ENCODE data around the gene AMMECR1.

The AMMECR1 gene

DNA sequence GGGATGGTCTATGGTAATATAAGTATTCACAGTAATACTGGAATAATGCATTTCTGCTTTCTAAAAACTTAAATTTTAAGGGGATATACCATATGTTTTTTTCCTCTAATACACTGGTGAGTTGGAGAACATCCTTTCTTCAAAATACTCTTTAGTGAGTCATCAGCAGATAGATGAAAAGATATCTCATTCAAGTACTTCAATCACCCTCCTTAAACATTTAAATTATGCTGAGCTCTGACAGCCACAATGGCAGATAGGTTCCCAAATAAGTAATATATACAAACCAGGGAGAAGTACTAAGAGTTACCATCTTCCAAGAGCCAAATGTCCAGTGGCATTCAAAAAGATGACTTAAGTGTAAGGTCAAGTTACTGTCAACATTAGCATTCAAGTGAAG, 52.2 kb downstream of the AMMECR1 start:
- H3K27me3 ChIP-seq (ENCODE audit: insufficient read depth, low read length), result no peaks in the 10 kb centered on the region
- no peak overlapping the region for H3K4me3 ChIP-seq (ENCODE audit: low read depth, low read length, poor library complexity, severe bottlenecking)
- no peaks in the 10 kb centered on the region for H3K79me2 ChIP-seq (ENCODE audit: insufficient read depth, low read length)
- H3K4me2 ChIP-seq (ENCODE audit: low read length), result no peak overlapping the region
- H3K4me1 ChIP-seq (ENCODE audit: insufficient read depth, low read length, severe bottlenecking), result peaks cover 6% of the 10 kb centered on the region
- H3K9me2 ChIP-seq (ENCODE audit: low read depth, low read length), result no peaks in the 10 kb centered on the region
- no peaks in the 10 kb centered on the region for H3F3A ChIP-seq (ENCODE audit: insufficient read depth, low read length)
- no peak overlapping the region for H2AFZ ChIP-seq (ENCODE audit: low read length)
- no peak overlapping the region for H3K9ac ChIP-seq (ENCODE audit: low read length)
- no peaks in the 10 kb centered on the region for H3K9me3 ChIP-seq (ENCODE audit: low read length)
- H4K20me1 ChIP-seq (ENCODE audit: insufficient read depth, low read length), result no peaks in the 10 kb centered on the region
- H3K27ac ChIP-seq (ENCODE audit: low read depth, low read length, poor library complexity, severe bottlenecking), result no peak overlapping the region
- TF ChIP-seq CTCF (IDR thresholded peaks at IDR 0.05; ENCODE audit: low read length) (no peak), EZH2 (IDR thresholded peaks at IDR 0.05; ENCODE audit: borderline replicate concordance, low read length) (no peak)
- H3K36me3 ChIP-seq (ENCODE audit: insufficient read depth, low read length), result no peaks in the 10 kb centered on the region

- Histone ChIP-seq H3K4me2 (ENCODE audit: low read length) (no peak overlapping the region), H4K20me1 (ENCODE audit: insufficient read depth, low read length) (no peaks in the 10 kb centered on the region), H3K9me2 (ENCODE audit: low read depth, low read length) (no peaks in the 10 kb centered on the region), H3K9me3 (ENCODE audit: low read length) (no peaks in the 10 kb centered on the region), H3K4me1 (ENCODE audit: insufficient read depth, low read length, severe bottlenecking) (no peaks in the 10 kb centered on the region), H3K9ac (ENCODE audit: low read length) (no peak overlapping the region), H3K27ac (ENCODE audit: low read depth, low read length, poor library complexity, severe bottlenecking) (no peak overlapping the region), H3K36me3 (ENCODE audit: insufficient read depth, low read length) (no peaks in the 10 kb centered on the region), H3K4me3 (ENCODE audit: low read depth, low read length, poor library complexity, severe bottlenecking) (no peak overlapping the region), H2AFZ (ENCODE audit: low read length) (no peak overlapping the region), H3F3A (ENCODE audit: insufficient read depth, low read length) (no peaks in the 10 kb centered on the region), H3K79me2 (ENCODE audit: insufficient read depth, low read length) (no peaks in the 10 kb centered on the region), H3K27me3 (ENCODE audit: insufficient read depth, low read length) (no peaks in the 10 kb centered on the region)
- TF ChIP-seq EZH2 (IDR thresholded peaks at IDR 0.05; ENCODE audit: borderline replicate concordance, low read length), result no peak
- TF ChIP-seq CTCF (IDR thresholded peaks at IDR 0.05; ENCODE audit: low read length), result no peak
Observed at GRCh38 chrX:110259117-110259516, 58.8 kb downstream of the AMMECR1 start.

- Histone ChIP-seq H3K4me1 (ENCODE audit: insufficient read depth, low read length, severe bottlenecking) (no peaks in the 10 kb centered on the region), H3K36me3 (ENCODE audit: insufficient read depth, low read length) (no peaks in the 10 kb centered on the region), H3K4me2 (ENCODE audit: low read length) (no peak overlapping the region), H3F3A (ENCODE audit: insufficient read depth, low read length) (no peaks in the 10 kb centered on the region), H2AFZ (ENCODE audit: low read length) (no peak overlapping the region), H3K27ac (ENCODE audit: low read depth, low read length, poor library complexity, severe bottlenecking) (no peak overlapping the region), H3K4me3 (ENCODE audit: low read depth, low read length, poor library complexity, severe bottlenecking) (no peak overlapping the region), H4K20me1 (ENCODE audit: insufficient read depth, low read length) (no peaks in the 10 kb centered on the region), H3K9me2 (ENCODE audit: low read depth, low read length) (no peaks in the 10 kb centered on the region), H3K9ac (ENCODE audit: low read length) (no peak overlapping the region), H3K9me3 (ENCODE audit: low read length) (no peaks in the 10 kb centered on the region), H3K79me2 (ENCODE audit: insufficient read depth, low read length) (no peaks in the 10 kb centered on the region), H3K27me3 (ENCODE audit: insufficient read depth, low read length) (no peaks in the 10 kb centered on the region)
- TF ChIP-seq EZH2 (IDR thresholded peaks at IDR 0.05; ENCODE audit: borderline replicate concordance, low read length), result no peak
- TF ChIP-seq CTCF (IDR thresholded peaks at IDR 0.05; ENCODE audit: low read length), result no peak
Observed at GRCh38 chrX:110258552-110258951, 59.3 kb downstream of the AMMECR1 start.
